HG03064 (cell line): ENCODE data around the gene RBAK.
"Not testable (repeated sequence)": the region's sequence is repeated elsewhere in the genome, so short reads cannot be mapped to it uniquely, and the experiment has no call there.

Source experiments
- ATAC-seq: cut with Tn5 transposase; IDR thresholded peaks from one replicate; pipeline ENCODE4 v1.9.1; 2021; ENCODE audit warnings: low read depth; ENCODE audit not compliant: unreplicated experiment

RBAK gene

DNA sequence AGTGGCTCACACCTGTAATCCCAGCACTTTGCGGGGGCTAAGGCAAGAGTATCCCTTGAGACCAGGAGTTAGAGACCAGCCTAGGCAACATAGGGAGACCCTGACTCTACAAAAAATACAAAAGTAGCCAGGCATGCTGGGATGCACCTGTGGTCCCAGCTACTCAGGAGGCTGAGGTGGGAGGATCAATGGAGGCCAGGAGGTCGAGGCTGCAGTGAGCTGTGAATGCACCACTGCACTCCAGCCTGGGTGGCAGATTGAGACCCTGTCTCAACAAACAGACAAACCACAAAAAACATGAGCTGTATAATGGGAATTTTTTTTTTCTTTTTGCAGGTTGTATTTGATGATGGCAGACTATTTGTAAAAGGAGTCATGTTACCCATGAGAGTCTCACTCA, 1.5 kb downstream of the RBAK start:
- ATAC-seq: not testable (repeated sequence)

- no peak for ATAC-seq
These were observed 5.0 kb downstream of the RBAK start for GRCh38 chr7:5050676-5051075.

- not testable (repeated sequence) for ATAC-seq
These were observed 6.1 kb downstream of the RBAK start for GRCh38 chr7:5051731-5052130.

DNA sequence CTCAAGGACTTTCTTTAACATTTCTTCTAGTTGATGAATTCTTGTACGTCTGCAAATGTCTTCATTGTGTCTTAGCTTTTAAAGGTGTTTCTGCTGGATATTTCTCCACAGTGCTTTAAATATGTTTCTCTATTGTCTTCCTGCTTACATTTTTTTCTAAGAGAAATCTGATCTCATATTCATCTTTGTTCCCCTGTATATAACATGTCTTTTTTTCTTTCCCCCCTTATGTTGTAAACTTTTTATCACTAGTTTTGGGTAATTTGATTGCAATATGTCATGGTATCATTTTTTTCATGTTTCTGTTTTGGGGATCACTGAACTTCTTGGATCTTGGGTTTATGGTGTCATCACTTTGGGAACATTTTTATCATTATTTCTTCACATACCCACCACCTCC, 7.5 kb downstream of the RBAK start:
- ATAC-seq: no peak

- ATAC-seq: no peak
These were observed 18.0 kb downstream of the RBAK start for GRCh38 chr7:5063698-5064097.

DNA sequence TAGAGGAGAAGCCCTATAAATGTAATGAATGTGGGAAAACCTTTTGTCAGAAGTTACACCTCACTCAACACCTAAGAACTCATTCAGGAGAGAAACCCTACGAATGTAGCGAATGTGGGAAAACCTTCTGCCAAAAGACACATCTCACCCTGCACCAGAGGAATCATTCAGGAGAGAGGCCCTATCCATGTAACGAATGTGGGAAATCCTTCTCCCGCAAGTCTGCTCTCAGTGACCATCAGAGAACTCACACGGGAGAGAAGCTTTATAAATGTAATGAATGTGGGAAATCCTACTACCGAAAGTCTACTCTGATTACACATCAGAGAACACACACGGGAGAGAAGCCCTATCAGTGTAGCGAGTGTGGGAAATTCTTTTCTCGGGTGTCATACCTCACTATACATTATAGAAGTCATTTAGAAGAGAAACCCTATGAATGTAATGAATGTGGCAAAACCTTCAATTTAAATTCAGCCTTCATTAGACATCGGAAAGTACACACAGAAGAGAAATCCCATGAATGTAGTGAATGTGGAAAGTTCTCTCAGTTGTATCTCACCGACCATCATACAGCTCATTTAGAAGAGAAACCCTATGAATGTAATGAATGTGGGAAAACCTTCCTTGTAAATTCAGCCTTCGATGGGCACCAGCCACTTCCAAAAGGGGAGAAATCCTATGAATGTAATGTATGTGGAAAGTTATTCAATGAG, 18.9 kb downstream of the RBAK start:
- ATAC-seq: no peak

GRCh38 chr7:5065107-5065407, 19.4 kb downstream of the RBAK start:
- no peak for ATAC-seq

- no peak for ATAC-seq
These were observed 22.9 kb downstream of the RBAK start for GRCh38 chr7:5068521-5068920.

DNA sequence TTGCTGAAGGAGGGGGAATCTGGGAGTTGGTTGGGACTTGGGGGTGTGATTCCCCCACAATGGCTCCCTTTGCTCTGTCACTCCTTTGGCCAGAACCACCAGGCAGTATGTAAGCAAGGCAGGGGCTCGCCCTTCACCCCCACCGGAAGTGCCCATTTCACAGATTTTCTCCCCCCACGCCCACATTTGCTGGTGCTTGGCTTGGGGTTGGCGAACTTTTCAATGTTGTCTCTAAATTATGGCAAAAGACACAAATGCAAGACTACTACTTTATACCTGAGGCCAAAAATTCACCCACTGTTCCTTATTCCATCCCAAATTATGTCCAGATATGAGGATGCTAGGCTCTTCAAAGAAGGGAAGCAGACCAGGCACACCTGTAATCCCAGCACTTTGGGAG, 24.5 kb downstream of the RBAK start:
- no peak for ATAC-seq

- not testable (repeated sequence) for ATAC-seq
These were observed 29.5 kb downstream of the RBAK start for GRCh38 chr7:5075187-5075586.

DNA sequence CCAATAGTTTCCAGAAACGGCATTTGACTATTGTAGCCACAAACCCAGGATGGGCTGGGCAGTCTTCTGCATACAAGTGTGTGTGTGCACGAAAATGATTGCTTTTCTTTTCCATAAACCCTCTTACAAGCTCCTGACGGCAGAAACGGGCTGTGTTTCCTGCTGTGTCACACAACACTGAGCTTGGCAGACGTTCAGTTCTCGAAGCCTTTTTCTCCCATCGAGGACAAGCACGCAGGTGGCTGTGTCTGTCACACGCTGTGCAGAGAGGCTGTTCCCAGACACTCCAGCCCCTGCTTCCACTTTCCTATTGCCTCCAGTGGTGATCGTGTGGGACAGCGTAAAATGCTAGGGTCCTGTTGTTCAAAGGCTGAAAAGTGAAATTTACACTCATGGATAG, 32.1 kb downstream of the RBAK start:
- ATAC-seq: no peak

GRCh38 chr7:5082806-5083205, 37.1 kb downstream of the RBAK start:
- ATAC-seq: no peak

GRCh38 chr7:5083311-5083711, 37.7 kb downstream of the RBAK start:
- ATAC-seq: no peak

GRCh38 chr7:5086256-5086655, 40.6 kb downstream of the RBAK start:
- no peak for ATAC-seq

DNA sequence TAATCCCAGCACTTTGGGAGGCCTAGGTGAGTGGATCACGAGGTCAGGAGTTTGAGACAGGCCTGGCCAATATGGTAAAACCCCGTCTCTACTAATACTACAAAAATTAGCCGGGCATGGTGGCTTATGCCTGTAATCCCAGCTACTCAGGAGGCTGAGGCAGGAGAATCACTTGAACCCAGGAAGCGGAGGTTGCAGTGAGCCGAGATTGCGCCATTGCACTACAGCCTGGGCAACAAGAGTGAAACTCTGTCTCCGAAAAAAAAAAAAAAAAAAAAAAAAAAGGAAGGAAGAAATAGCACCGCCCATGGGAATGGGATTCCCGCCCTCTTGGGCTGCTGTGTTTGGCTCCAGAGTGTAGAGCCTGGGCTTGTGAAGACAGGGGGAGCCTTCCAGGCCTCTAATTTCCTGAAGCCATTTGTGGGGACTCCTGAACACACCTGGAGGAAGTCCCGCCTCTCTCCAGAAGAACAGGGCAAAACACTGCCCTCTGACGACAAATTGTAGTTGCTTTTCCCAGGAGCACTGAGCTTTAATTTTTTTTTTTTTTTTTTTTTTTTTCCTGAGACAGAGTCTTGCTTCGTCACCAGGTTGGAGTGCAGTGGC, 42.7 kb downstream of the RBAK start:
- ATAC-seq: not testable (repeated sequence)

DNA sequence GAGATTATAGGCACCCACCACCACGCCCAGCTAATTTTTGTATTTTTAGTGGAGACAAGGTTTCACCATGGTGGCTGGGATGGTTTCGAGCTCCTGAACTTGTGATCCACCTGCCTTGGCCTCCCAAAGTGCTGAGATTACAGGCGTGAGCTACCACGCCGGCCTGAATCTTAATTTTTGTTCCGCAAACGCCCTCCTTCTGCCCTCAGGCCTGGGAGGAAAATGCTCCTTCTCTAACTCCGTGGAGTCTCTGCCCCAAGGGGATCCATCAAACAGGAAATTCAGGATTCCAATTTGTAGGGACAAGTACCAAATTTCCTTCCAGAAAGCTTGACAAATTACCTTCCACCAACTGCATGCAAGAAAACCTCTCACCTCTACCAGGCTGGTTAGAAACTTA, 43.2 kb downstream of the RBAK start:
- ATAC-seq: no peak

GRCh38 chr7:5093948-5094347, 48.3 kb downstream of the RBAK start:
- no peak for ATAC-seq

GRCh38 chr7:5094641-5095040, 49.0 kb downstream of the RBAK start:
- ATAC-seq: no peak

DNA sequence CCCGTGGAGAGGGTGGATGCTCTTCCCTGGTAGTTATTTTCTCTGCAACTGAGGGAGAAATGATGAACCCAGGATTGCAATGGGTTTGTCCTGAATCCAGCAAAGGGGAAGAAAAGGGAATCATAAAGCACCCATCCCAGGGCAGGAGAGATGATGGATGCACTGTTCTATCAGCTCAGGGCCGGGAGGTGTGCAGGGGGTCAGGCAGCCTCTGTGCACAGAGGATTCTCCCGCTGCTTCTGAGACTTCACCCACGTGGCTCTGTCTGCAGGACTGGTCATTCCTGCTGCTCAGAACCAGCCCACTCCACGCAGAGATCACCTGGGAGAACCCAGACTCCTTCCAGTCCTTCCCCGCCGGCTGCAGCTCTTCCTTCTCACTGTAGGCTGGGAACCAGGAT, 70.7 kb downstream of the RBAK start:
- no peak for ATAC-seq

DNA sequence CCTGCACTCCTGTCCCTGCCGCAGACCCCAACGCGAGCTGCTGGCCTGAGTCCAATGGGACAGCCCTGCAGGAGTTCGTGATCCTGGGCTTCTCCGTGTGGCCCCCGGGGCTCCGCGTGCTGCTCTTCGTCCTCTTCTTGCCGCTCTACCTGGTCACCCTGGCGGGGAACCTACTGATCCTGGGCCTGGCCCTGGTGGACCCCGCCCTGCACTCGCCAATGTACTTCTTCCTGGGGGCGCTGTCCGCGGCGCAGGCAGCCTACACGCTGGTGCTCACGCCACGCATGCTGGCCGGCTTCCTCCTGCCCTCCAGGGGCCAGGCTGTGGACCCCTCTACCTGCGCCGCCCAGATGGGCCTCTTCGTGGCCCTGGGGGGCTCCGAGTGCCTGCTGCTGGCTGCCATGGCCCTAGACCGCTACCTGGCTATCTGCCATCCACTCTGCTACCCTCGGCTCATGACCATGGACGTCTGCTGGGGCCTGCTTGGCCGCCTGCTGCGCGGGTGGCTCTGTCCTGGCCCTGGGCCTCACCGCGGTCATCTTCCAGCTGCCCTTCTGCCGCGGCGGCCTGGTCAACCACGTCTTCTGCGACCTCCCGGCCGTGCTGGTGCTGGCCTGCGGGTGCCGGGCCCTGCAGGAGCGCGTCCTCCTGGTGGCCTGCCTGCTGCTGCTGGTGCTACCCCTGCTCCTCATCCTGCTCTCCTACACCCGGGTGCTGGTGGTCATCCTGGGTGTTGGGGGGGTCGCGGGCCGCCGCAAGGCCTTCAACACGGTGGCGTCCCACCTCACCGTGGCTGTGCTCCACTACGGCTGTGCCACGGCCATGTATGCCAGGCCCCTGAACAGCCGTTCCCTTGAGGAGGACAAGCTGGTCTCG, 71.7 kb downstream of the RBAK start:
- no peak for ATAC-seq
